Parathyroid adenoma (tissue), 2 donors: ENCODE results near the gene FAM120AOS.

Source experiments
- H2AFZ ChIP-seq: fragments of 300-600 bp; sonication (generic); one replicate; pipeline ENCODE4 v1.7.0; 2017; ENCODE audit warnings: antibody characterized with exemption, mild to moderate bottlenecking
- H3K27ac ChIP-seq: fragments of 300-600 bp; sonication (generic); one replicate; pipeline ENCODE4 v1.7.0; 2017
- H3K27me3 ChIP-seq: fragments of 300-600 bp; sonication (generic); one replicate; pipeline ENCODE4 v1.7.0; 2017; ENCODE audit warnings: low read length; ENCODE audit not compliant: control insufficient read depth, insufficient read depth
- H3K36me3 ChIP-seq: fragments of 300-600 bp; sonication (generic); one replicate; pipeline ENCODE4 v1.7.0; 2017; ENCODE audit warnings: low read length; ENCODE audit not compliant: control insufficient read depth, insufficient read depth
- H3K4me1 ChIP-seq: fragments of 300-600 bp; sonication (generic); one replicate; pipeline ENCODE4 v1.7.0; 2017; ENCODE audit warnings: control low read depth
- H3K4me2 ChIP-seq: fragments of 300-600 bp; sonication (generic); one replicate; pipeline ENCODE4 v1.7.0; 2017; ENCODE audit warnings: low read length
- H3K4me3 ChIP-seq: fragments of 300-600 bp; sonication (generic); one replicate; pipeline ENCODE4 v1.7.0; 2017; ENCODE audit warnings: low read depth, low read length
- H3K79me2 ChIP-seq: fragments of 300-600 bp; sonication (generic); one replicate; pipeline ENCODE4 v1.7.0; 2017; ENCODE audit warnings: control low read depth
- H3K9ac ChIP-seq: fragments of 300-600 bp; sonication (generic); one replicate; pipeline ENCODE4 v1.7.0; 2017; ENCODE audit warnings: mild to moderate bottlenecking
- H3K9me3 ChIP-seq: fragments of 300-600 bp; sonication (generic); one replicate; pipeline ENCODE4 v1.7.0; 2017; ENCODE audit warnings: low read length; ENCODE audit not compliant: control insufficient read depth
- TF ChIP-seq, protein P1 (sequence below): fragments of 300-600 bp; sonication (generic); IDR thresholded peaks from one replicate; pipeline ENCODE4 v1.7.0; 2017; ENCODE audit warnings: antibody characterized with exemption, mild to moderate bottlenecking
- donor health status: primary hyperparathyroidism.

The FAM120AOS gene

GRCh38 chr9:93453047-93453914 is at the start of gene FAM120AOS:
TSS of gene FAM120AOS (minus strand) at chr9:93453581. CDS start at chr9:93452709, 872 bp downstream.
- Histone ChIP-seq H3K4me1 (peaks cover 5% of the 10 kb centered on the region), H3K27ac (peak within 1 kb of the TSS; percentile 81), H3K79me2 (peaks cover 16% of the 10 kb centered on the region), H2AFZ (peak within 1 kb of the TSS; percentile 68), H3K4me3 (peak within 1 kb of the TSS; percentile 79), H3K9me3 (no peaks in the 10 kb centered on the region), H3K9ac (no peak within 1 kb of the TSS), H3K36me3 (no peaks in the 10 kb centered on the region), H3K27me3 (no peaks in the 10 kb centered on the region), H3K4me2 (peak within 1 kb of the TSS; percentile 93)
- TF ChIP-seq, protein P1, sequence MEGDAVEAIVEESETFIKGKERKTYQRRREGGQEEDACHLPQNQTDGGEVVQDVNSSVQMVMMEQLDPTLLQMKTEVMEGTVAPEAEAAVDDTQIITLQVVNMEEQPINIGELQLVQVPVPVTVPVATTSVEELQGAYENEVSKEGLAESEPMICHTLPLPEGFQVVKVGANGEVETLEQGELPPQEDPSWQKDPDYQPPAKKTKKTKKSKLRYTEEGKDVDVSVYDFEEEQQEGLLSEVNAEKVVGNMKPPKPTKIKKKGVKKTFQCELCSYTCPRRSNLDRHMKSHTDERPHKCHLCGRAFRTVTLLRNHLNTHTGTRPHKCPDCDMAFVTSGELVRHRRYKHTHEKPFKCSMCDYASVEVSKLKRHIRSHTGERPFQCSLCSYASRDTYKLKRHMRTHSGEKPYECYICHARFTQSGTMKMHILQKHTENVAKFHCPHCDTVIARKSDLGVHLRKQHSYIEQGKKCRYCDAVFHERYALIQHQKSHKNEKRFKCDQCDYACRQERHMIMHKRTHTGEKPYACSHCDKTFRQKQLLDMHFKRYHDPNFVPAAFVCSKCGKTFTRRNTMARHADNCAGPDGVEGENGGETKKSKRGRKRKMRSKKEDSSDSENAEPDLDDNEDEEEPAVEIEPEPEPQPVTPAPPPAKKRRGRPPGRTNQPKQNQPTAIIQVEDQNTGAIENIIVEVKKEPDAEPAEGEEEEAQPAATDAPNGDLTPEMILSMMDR, result no peak

GRCh38 chr9:93501406-93501805 is 48.0 kb upstream of the FAM120AOS start:
- peak overlapping the region; percentile 33 for H3K4me2 ChIP-seq
- H3K9me3 ChIP-seq, result no peaks in the 10 kb centered on the region
- H3K27me3 ChIP-seq, result no peaks in the 10 kb centered on the region
- peaks cover 6% of the 10 kb centered on the region for H3K79me2 ChIP-seq
- peak overlapping the region; percentile 39 for H3K27ac ChIP-seq
- H3K4me3 ChIP-seq, result peak overlapping the region; percentile 8
- TF ChIP-seq, protein P1, result no peak
- H2AFZ ChIP-seq, result no peak overlapping the region
- H3K4me1 ChIP-seq, result no peaks in the 10 kb centered on the region
- no peak overlapping the region for H3K9ac ChIP-seq
- no peaks in the 10 kb centered on the region for H3K36me3 ChIP-seq

DNA sequence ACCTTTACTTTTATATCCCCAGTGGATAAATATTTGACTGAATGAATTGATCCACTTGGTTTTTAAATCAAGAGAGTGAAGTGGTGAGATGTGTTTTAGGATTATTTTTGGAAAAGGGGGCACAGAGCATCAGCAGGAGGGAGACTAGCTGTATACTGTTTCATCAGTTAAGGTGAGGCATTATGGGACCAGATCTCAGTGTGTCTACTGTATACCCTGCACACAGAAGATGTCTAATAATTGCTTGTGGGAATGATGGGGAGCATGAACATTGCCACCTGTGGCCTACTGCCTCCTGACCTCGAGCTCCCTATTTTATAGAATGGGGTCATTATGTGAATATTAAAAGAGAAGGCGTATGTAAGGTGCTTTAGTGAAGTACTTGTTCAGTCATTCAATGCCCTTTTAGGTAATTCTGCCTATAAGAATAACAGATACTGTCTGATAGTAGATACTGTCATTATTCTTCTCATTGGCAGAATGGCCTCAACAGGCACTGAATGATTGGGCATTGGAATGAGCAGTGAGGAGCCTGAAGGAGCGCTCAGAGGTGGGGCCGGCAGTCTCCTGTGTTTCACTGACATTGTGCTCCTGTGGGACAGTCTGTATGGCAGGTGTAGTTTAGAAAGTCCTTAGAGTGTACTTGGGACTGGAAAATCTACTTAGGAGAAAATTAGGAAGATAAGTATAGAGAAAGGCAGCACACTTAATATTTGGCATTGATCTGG is 47.4 kb upstream of the FAM120AOS start:
- no peaks in the 10 kb centered on the region for H3K9me3 ChIP-seq
- TF ChIP-seq, protein P1, result no peak
- peak overlapping the region; percentile 39 for H3K27ac ChIP-seq
- H3K9ac ChIP-seq, result no peak overlapping the region
- peak overlapping the region; percentile 8 for H3K4me3 ChIP-seq
- no peak overlapping the region for H2AFZ ChIP-seq
- H3K79me2 ChIP-seq, result peaks cover 6% of the 10 kb centered on the region
- H3K27me3 ChIP-seq, result no peaks in the 10 kb centered on the region
- H3K36me3 ChIP-seq, result no peaks in the 10 kb centered on the region
- H3K4me1 ChIP-seq, result no peaks in the 10 kb centered on the region
- H3K4me2 ChIP-seq, result peak overlapping the region; percentile 33

DNA sequence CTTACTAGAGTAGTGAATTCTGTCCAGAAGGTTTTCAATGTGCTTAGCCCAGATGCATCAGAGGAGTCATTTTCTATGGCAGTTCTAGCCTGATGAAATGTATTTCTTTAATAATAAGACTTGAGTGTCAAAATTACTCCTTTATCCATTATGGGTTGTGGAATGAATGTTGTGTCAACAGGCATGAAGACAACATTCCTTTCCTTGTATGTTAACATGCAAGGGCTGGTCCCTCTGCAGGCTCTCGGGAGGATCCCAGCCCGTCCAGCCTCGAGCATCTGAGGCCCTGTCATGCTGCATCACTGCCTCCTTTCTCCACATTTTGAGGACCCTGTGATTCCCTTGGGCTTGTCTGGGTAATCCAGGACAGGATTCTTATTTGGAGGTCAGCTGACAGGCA is 42.9 kb upstream of the FAM120AOS start:
- no peaks in the 10 kb centered on the region for H3K9me3 ChIP-seq
- H3K4me1 ChIP-seq, result no peaks in the 10 kb centered on the region
- H3K36me3 ChIP-seq, result no peaks in the 10 kb centered on the region
- H2AFZ ChIP-seq, result no peak overlapping the region
- H3K27me3 ChIP-seq, result no peaks in the 10 kb centered on the region
- H3K4me2 ChIP-seq, result no peak overlapping the region
- H3K4me3 ChIP-seq, result no peak overlapping the region
- H3K79me2 ChIP-seq, result peaks cover 12% of the 10 kb centered on the region
- TF ChIP-seq, protein P1, result no peak
- no peak overlapping the region for H3K27ac ChIP-seq
- no peak overlapping the region for H3K9ac ChIP-seq
